Measurements from ENCODE around the gene UBAC2.
A peak's percentile ranks its signal among the peaks of the same experiment; 100 is the strongest.

The UBAC2 gene

GRCh38 chr13:99275093-99275469, 74.4 kb downstream of the UBAC2 start:
- TF ChIP-seq ZFP3 (CRISPR knock-in tag; IDR thresholded peaks at IDR 0.05) (no peak), PATZ1 (CRISPR knock-in tag; IDR thresholded peaks at IDR 0.05; ENCODE audit: borderline replicate concordance) (no peak)
- peak; percentile 51; the same call in 2 of the 3 replicates for ATAC-seq

- TF ChIP-seq CREB5 (CRISPR knock-in tag; IDR thresholded peaks at IDR 0.05; ENCODE audit: low read depth), result no peak
- TF ChIP-seq ZFP30 (CRISPR knock-in tag; IDR thresholded peaks at IDR 0.05), result no peak
- no peak for TF ChIP-seq SNAI2 (CRISPR knock-in tag; IDR thresholded peaks at IDR 0.05)
- no peak for TF ChIP-seq ZNF8 (CRISPR knock-in tag; IDR thresholded peaks at IDR 0.05)
- no peak for TF ChIP-seq PPARA (CRISPR knock-in tag; IDR thresholded peaks at IDR 0.05; ENCODE audit: borderline replicate concordance)
- TF ChIP-seq TCF4 (CRISPR knock-in tag; IDR thresholded peaks at IDR 0.05; ENCODE audit: borderline replicate concordance), result no peak
- ATAC-seq, result no peak
Observed at GRCh38 chr13:99276706-99277105, 76.1 kb downstream of the UBAC2 start.

GRCh38 chr13:99277629-99278028, 77.0 kb downstream of the UBAC2 start:
- no peak for ATAC-seq
- TF ChIP-seq ZNF8 (CRISPR knock-in tag; IDR thresholded peaks at IDR 0.05) (no peak), ARNTL (CRISPR knock-in tag; IDR thresholded peaks at IDR 0.05; ENCODE audit: borderline replicate concordance, low read depth) (no peak), ZNF565 (CRISPR knock-in tag; conservative IDR thresholded peaks at IDR 0.05; ENCODE audit: low read depth) (no peak), CREB5 (CRISPR knock-in tag; IDR thresholded peaks at IDR 0.05; ENCODE audit: low read depth) (no peak), TSHZ2 (CRISPR knock-in tag; IDR thresholded peaks at IDR 0.05) (no peak), ZC3H10 (CRISPR knock-in tag; IDR thresholded peaks at IDR 0.05) (no peak), ZFP30 (CRISPR knock-in tag; IDR thresholded peaks at IDR 0.05) (no peak), RARB (CRISPR knock-in tag; IDR thresholded peaks at IDR 0.05) (no peak), ZNF70 (CRISPR knock-in tag; IDR thresholded peaks at IDR 0.05) (no peak), ESRRG (CRISPR knock-in tag; IDR thresholded peaks at IDR 0.05) (no peak), CSDC2 (CRISPR knock-in tag; IDR thresholded peaks at IDR 0.05) (no peak), BACH2 (CRISPR knock-in tag; IDR thresholded peaks at IDR 0.05; ENCODE audit: borderline replicate concordance) (no peak), OSR1 (CRISPR knock-in tag; IDR thresholded peaks at IDR 0.05) (no peak)

GRCh38 chr13:99278200-99278599, 77.5 kb downstream of the UBAC2 start:
- TF ChIP-seq GLIS3 (CRISPR knock-in tag; IDR thresholded peaks at IDR 0.05) (no peak), BACH2 (CRISPR knock-in tag; IDR thresholded peaks at IDR 0.05; ENCODE audit: borderline replicate concordance) (no peak)
- no peak for ATAC-seq

GRCh38 chr13:99278843-99279242, 78.2 kb downstream of the UBAC2 start:
- no peak for ATAC-seq
- TF ChIP-seq ZNF8 (CRISPR knock-in tag; IDR thresholded peaks at IDR 0.05) (no peak), SNAI2 (CRISPR knock-in tag; IDR thresholded peaks at IDR 0.05) (no peak), ARNTL (CRISPR knock-in tag; IDR thresholded peaks at IDR 0.05; ENCODE audit: borderline replicate concordance, low read depth) (no peak), GLIS3 (CRISPR knock-in tag; IDR thresholded peaks at IDR 0.05) (no peak), ZNF70 (CRISPR knock-in tag; IDR thresholded peaks at IDR 0.05) (no peak), CREB5 (CRISPR knock-in tag; IDR thresholded peaks at IDR 0.05; ENCODE audit: low read depth) (no peak), ZFP30 (CRISPR knock-in tag; IDR thresholded peaks at IDR 0.05) (no peak), ZFP3 (CRISPR knock-in tag; IDR thresholded peaks at IDR 0.05) (no peak), OSR1 (CRISPR knock-in tag; IDR thresholded peaks at IDR 0.05) (no peak), RARB (CRISPR knock-in tag; IDR thresholded peaks at IDR 0.05) (no peak), TSHZ2 (CRISPR knock-in tag; IDR thresholded peaks at IDR 0.05) (no peak), TOX (CRISPR knock-in tag; IDR thresholded peaks at IDR 0.05; ENCODE audit: borderline replicate concordance) (no peak), PATZ1 (CRISPR knock-in tag; IDR thresholded peaks at IDR 0.05; ENCODE audit: borderline replicate concordance) (no peak)
